HG03432 (cell line): ENCODE measurements around the gene PSD4.

Experiments
- ATAC-seq: cut with Tn5 transposase; IDR thresholded peaks from one replicate; pipeline ENCODE4 v1.9.1; 2021; ENCODE audit warnings: mild to moderate bottlenecking, moderate library complexity; ENCODE audit not compliant: unreplicated experiment

Gene PSD4

GRCh38 chr2:113141451-113141850 lies 32.3 kb upstream of the PSD4 start:
- no peak for ATAC-seq

- no peak for ATAC-seq
These were observed 31.5 kb upstream of the PSD4 start for GRCh38 chr2:113142290-113142689.

GRCh38 chr2:113144259-113144658 lies 29.5 kb upstream of the PSD4 start:
- no peak for ATAC-seq

GRCh38 chr2:113148606-113149552 lies 24.9 kb upstream of the PSD4 start:
- ATAC-seq = no peak

- no peak for ATAC-seq
These were observed 24.1 kb upstream of the PSD4 start for GRCh38 chr2:113149553-113150257.

GRCh38 chr2:113150258-113150601 lies 23.5 kb upstream of the PSD4 start:
- no peak for ATAC-seq

GRCh38 chr2:113155331-113155730 lies 18.4 kb upstream of the PSD4 start:
- no peak for ATAC-seq

- no peak for ATAC-seq
These were observed 17.3 kb upstream of the PSD4 start for GRCh38 chr2:113156278-113157117.

- ATAC-seq = peak; percentile 85
These were observed 16.5 kb upstream of the PSD4 start for GRCh38 chr2:113157118-113157896.

GRCh38 chr2:113157897-113158753 lies 15.6 kb upstream of the PSD4 start:
- no peak for ATAC-seq

GRCh38 chr2:113158884-113159553 lies 14.8 kb upstream of the PSD4 start:
- no peak for ATAC-seq

GRCh38 chr2:113160248-113160647 lies 13.5 kb upstream of the PSD4 start:
- ATAC-seq = no peak

- no peak for ATAC-seq
These were observed 12.8 kb upstream of the PSD4 start for GRCh38 chr2:113160962-113161361.

- ATAC-seq = no peak
These were observed 11.6 kb upstream of the PSD4 start for GRCh38 chr2:113162173-113162572.

GRCh38 chr2:113162869-113163268 lies 10.9 kb upstream of the PSD4 start:
- ATAC-seq = no peak

- ATAC-seq = no peak
These were observed 9.4 kb upstream of the PSD4 start for GRCh38 chr2:113164215-113164929.

GRCh38 chr2:113164930-113165585 lies 8.7 kb upstream of the PSD4 start:
- ATAC-seq = no peak

GRCh38 chr2:113166187-113166645 lies 7.6 kb upstream of the PSD4 start:
- no peak for ATAC-seq
